ENCODE measurements around the gene TPTE2.
"Not testable (repeated sequence)": the region's sequence is repeated elsewhere in the genome, so short reads cannot be mapped to it uniquely, and the experiment has no call there.

The TPTE2 gene

DNA sequence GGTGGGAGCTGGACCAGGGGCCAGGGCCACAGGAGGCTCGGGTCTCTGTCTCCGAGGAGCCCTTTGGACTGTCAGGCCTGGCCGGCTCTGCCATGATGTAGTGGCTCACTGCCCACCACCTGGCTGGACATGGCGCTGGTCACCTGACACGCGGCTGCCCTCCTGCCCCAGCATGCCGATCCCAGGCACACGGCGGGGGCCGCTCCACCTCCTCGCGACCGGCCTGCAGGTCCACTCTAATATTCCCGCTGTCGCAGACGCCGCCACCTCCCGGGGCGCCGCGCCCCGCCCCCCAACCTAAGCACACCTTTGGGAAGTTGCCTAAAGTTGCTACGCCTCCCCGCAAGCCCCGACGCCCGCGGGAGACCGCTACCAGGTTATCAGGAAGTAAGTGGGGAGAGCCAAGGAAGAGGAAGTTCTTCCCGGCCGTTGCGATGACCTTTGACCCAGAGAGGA, at the start of gene TPTE2:
Gene TPTE2, minus strand, starts transcription at position 406 of the 456 bp plus-strand sequence. CDS start 58,298 bp downstream, outside the sequence.
- not testable (repeated sequence) for DNase-seq

DNA sequence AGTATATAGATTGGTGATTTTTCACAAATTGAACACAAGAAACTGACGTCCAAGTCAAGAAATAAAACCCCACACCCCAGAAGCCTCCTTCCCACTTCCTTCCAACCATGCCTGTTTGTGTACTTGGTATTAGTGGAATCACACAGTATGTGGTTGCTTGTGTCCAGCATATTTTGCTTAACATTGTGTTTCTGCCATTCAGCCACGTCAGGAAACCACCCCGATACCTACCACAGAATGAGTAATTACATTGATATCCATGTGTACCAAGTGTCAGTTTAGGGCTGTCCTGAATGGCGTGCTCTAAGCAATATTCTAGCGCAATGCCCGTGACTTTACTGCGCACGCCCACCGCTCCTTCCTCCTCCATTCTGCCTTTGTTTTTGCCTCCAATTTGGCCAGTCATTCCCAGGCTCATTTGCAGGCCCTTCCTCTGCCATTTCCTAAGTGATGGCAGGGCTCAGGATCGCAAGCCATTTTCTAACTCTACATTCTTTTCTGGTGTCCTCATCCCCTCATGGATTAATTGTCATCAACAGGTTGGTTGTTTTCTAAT, 46.3 kb upstream of the TPTE2 start:
- DNase-seq, result no peak

DNA sequence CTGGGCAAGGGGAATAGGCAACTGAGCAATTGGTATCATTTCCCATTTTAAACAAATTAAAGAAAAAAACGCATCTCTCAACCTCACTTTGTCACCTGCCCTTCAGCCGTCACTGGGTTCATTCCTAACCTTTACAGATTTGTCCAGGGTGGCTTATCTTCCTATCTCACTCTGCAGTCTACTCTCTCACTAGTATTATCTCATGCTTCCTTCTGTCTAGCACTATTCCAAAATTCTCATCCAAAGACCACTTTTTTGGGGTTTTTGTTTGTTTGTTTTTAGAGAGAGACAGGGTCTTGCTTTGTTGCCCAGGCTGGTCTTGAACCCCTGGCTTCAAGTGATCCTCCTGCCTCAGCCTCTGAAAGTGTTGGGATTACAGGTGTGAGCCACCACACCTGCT, 45.4 kb upstream of the TPTE2 start:
- DNase-seq, result no peak

DNA sequence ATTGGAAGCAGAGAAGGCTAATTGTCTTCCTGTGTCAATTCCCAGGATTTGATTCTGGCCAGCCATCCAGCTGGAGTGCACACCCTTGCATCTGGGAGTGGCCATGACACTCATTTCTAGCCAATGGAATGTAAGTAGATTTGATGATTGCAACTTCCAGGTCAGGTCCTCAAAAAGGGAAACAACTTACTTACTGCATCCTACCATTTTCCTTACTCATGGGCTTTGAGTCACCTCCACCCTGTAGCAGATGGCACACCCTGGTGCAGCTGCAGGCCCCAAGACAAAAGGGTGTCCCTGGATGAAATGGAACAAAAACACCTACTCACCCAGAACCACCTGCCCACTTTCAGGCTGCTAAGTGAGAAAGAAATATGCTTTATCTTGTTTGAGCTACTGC, 44.8 kb upstream of the TPTE2 start:
- DNase-seq, result no peak

DNA sequence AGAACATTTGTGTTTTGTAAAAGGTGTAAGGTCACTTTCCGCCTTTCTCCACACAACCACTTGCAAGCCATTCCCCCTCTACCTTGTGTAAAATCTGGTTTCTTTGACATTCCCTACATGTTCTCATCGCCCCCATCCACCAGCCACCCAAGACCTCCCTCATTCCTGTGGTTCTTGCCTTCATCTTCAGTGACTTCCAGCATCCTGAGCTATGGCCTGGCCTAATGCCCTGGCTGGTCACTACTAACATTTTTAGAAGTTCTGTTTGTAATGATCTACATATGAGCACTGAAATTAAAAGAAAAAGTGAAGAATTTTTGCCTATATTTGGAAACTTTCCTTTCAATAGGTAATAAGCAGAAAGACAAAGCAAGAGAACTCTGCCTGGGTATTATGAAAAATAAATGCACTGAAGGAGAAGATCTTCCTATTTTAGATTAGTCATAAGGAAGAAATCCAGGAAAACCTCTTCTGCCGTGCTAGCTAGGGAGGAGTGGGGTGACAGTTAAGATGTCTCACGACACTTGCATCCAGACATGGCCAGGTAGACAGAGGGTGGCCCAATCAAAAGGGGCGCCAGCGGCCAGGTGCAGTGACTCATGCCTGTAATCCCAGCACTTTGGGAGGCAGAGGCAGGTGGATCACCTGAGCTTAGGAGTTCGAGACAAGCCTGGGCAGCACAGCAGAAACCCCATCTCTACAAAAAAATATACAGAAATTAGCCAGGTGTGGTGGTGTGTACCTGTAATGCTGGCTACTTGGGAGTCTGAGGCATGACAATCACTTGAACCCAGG, 44.0 kb upstream of the TPTE2 start:
- no peak for DNase-seq

DNA sequence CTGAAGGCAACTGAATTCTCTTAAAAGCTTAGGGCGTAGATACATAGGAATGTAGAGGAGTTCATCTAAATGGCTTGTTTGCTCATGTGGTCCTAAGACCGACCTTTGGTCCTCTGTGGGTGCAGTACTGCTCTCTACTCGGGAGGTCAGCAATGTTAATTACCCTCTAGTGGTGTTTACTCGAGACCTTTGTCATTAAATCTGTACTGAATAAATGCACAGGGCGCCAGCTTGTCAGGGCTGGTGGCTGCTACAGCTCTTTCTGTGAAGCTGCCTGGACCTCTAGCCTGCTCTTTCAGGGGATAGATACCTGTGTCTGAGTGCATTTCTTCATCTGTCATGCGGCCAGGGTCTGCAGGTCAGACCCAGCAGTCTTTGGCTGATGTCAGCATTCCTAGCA, 43.0 kb upstream of the TPTE2 start:
- DNase-seq, result no peak

DNA sequence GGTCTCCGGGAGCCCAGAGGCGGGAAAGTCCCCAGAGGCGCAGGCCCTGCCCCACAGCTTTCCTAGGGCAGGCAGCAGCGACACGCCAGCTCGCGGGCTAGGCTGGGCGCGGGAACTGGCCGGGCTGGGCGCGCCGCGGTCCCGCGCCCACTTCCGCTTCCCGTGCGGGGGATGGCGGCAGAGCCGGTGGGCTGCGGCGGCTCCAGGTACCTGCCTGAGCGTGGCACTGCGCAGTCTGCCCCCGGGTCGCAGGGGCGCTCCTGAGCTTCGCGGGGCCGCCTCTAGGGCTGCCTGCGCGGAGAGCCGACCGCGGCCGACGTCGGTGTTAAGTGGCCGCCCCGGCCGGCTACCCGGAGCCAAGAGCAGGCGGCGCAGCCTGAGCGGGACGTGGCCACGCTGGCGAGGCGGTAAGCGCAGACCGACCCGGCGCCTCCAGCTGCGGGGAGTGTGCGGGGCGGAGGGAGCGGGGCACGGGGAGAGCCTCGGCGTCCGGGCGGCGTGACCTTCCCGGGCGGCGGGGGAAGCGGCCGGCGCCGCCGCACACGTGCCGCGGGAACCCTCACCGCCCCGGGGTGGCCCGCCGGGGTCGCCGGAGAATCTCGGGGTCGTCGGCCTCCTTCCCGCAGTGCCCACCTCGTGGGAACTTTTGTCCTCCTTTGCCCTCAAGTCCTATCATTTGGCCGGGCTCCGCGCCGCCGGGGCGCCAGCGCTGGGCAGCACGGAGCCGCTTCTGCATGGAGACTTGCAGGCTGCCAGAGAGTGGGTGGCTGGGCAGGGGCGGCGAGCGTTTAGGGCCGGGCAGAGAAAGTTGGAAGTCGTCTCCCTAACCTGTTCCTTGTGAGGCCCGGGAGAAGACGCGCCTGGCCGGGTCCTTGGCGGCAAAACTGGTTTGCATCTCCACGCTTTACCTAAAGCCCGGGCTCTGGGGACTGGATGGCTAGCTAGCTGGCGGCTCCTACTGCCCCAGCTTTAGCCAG, 40.7 kb upstream of the TPTE2 start:
- peak; percentile 58 for DNase-seq

DNA sequence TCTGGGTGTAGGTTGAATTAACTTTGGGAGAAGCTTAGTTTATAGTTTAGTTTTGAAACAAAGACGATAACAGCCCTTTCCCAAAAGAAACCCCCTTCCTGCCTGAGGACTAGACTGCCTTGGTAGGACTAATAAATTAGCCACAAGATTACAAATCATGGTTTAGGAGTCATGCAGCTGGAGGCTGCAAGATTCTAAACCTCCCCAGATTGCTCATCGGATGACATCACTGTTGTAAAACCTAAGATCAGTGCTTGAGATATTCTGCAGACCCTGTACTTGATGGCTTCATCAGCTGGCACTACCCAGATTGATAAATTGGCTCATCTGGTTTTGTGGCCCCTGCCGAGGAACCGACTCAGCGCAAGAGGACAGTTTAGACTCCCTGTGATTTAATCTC, 36.2 kb upstream of the TPTE2 start:
- no peak for DNase-seq

DNA sequence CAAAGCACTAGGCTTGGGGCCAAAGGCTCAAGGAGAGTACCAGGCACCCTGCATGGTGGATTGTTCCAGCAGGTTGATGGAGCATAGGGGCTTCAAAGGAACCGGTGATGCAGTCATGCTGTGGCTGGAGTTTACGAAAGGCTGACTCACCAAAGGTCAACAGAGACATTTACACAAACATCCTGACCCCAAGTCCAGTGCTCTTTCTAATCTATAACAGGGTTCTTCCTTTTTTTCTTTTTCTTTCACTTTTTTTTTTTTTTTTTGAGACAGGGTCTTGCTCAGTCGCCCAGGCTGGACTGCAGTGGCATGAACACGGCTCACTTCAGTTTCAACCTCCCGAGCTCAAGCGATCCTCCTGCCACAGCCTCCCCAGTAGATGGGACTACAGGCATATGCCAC, 35.6 kb upstream of the TPTE2 start:
- no peak for DNase-seq

DNA sequence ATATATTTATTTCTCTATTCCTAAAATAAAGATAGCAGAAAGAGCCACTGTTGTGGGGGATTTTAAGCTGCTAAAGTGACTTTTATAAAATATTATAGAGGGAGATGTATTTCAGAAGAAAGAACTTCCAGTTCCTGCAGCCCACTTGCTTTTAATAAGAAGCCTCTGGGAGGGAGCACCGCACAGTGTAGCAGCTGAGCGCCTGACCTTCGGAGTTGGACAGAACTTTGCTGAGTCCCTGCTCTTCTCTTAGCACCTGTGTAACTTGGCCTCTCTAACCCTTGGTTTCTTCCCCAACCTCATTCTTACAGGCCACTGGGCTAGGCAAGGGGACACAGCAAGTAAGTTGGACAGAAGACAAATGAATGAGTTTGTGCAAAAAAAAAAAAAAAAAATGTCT, 34.8 kb upstream of the TPTE2 start:
- DNase-seq, result no peak

DNA sequence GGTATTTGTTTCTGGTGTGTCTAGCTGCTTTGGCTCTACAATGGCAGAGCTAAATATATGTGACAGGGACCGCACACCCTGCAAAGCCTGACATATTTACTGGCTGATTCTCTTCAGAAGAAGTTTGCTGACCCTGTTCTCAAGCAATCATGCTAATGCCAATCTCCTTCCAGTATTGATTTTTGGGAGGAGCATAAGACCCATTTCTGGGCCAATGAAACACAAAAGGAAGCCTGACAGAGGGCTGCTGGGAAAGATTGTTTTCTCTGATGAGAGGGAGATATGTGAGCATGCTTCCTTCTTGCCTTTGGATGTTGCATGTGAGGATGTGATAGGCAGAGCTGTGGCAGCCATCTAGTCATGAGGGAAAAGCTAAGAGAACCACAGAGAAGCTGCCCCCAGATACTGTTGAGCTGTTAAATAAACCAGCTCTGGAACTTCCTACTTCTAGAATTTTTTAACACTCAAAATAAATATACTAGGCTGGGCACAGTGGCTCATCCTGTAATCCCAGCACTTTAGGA, 31.4 kb upstream of the TPTE2 start:
- DNase-seq, result no peak

DNA sequence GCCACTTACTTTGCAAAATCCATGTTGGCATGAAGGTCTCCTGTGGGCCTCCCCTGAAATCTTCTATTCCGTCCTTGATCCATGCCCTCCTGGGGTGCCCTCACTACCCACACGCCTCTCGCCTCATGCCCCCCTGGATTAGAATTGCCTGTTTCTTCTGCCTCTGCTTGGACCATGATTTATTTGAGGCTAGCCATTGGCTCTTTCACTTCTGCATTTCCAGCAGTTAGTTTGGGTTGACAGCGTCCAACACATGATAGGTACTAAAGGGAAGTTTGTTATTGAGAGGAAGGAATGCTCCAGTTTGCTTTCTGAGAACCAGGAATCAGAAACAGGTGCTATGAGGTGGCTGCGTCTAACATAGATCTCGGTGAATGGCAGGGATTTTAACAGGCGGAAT, 30.5 kb upstream of the TPTE2 start:
- DNase-seq, result no peak

DNA sequence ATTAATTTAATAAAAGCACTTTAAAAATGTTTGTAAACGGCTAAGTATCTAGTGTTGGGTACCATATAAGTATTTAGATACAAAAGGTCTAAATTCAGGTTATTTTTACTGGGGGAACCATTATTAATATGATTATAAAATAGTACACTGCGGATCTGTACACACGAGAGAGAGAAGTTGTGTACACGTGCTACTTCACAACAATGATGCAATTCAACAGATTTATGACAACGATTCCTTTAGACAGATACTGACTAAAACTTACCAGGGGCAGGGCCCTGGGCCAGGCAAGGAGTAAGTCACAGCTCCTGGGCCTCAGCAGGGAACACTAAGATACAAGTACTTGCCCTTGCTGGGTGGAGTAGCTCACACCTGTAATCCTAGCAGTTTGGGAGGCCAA, 29.1 kb upstream of the TPTE2 start:
- DNase-seq, result no peak

DNA sequence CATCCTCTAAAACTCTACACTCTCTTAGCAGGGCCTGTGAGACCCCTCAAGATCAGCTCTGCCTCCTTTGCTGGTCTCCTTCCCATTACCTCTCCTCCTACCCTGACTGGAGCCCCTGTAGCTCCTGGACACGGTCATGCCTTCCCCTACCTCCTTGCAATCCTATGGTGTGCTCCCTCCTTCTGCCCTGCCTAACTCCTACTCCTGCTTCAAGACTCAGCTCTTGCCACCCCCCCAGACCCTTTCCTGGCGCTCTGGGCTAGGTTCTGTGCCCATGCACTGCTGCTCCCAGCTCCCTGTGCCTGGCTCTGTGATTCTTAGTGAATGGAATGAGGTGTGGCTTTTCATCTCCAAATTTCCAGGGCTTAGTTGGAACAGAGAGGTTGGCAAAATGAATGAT, 28.0 kb upstream of the TPTE2 start:
- no peak for DNase-seq

DNA sequence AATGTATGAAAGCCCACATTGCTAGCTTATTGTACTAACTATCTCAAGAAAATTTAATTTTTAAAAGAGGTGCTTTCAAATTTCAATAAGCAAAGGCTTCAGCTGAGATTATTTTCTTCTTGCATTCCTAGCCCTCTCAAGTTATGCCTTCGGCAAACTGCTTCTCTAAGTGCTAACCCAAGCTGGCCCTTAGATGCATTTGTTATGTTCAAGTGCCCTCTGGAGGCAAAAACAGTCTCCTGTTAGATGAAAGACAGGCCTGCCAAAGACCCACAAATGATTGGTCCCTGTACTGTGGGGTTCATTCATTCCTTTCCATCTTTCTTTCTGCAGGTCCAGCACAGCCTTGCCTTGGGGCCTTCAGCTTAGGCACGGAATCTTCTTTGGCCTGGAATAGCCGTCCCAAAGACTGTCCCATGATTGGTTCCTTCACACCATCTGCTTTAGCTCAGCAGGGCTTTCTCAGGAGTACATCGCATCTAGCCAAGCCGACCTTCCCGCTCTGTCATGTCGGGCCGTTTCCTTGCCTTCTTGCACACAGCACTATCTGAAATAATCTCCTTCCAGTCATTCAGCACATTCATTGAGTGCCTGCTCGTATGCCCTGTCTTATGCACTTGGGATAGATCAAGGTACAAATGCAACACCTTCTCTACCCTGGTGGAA, 26.4 kb upstream of the TPTE2 start:
- DNase-seq, result no peak

DNA sequence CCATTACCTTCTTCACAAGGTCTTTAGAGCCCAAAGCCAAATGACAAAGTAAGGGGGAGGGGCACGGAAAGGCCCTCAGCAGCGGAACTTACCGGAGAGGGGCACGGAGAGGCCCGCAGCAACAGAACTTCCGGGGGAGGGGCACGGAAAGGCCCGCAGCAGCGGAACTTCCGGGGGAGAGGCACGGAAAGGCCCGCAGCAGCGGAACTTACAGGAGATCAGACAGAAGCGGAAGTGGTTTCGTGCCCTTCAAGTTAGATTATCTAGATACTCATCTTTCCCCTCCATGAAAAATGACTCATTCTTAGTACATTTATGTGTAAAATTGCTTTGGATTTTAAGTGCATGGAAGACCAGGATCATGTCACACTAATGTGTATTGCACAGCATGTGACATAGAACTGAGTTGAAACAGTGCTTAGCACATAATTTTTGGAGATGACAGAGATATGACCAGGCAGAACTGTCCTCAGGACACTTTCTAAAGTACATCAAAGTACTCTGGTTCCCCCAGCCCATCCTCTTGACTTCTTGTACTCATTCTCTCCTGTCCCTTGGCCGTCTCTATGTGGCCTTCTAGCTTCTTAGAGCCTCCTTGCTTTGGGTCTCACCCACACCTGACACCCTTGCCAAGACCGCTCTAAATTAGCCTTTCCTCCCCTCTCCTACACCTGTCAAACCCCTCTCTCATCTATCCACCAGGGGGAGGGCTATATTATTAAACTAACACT, 25.7 kb upstream of the TPTE2 start:
- DNase-seq, result peak; percentile 80

DNA sequence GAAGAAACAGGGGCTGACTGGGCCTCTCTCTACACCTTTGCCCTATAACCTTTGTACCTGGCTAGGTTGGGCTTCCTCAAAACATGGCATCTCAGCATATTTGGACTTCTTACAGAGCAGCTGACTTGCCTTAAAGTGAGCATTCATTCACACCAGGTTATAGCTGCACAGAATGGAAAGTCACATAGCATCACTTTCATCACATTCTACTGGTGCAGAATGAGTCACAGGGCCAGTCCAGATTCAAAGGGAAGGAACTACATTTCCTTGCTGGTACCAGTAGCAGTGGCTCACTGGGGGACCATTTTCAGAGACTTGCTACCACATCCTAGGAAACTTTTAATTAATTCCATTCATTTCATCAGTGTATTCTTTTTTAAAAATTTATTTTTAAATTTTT, 20.3 kb upstream of the TPTE2 start:
- DNase-seq, result no peak

DNA sequence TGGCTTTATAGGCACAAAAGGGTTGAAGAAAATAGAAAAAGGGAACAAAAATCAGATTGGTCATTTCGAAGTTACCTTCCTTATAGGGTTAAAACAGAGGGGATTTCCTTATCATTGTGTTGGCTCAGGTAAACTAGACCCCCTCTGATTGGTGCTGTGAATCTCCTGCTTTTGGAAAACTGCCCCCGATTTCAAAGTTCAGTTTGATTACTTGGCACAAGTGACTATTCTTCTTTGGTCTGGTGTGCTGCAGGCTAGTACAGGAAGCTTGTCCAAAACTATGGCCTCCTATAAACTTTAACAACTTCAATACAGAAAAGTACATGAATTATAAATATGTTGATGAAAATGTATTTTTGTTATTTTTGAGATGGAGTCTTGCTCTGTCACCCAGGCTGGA, 13.9 kb upstream of the TPTE2 start:
- DNase-seq, result no peak

DNA sequence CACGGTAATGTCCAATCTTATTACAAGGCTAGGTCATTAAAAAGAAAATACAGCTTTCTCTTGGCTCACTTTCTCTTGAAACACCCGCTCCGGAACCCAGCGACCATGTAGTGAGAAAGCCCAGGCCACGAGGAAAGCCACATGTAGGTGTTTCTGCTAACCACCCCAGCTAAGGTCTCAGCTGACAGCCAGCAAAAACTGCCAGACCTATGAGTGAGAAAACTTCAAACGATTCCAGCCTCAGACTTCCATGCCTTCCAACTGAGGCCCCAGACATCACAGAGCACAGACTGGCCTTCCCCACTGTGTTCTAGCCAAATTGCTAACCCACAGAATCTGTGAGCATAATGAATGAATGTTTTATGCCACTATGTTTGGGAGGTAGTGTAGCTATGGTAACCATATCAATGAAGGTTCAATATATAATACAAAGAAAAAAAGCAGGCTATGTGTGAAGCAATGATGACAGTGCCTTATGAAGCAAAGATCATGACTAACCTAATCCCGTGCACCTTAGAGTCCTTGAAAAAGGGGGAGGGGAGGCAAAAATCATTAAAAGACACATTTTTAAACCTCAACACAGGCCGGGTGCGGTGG, 11.9 kb upstream of the TPTE2 start:
- no peak for DNase-seq

DNA sequence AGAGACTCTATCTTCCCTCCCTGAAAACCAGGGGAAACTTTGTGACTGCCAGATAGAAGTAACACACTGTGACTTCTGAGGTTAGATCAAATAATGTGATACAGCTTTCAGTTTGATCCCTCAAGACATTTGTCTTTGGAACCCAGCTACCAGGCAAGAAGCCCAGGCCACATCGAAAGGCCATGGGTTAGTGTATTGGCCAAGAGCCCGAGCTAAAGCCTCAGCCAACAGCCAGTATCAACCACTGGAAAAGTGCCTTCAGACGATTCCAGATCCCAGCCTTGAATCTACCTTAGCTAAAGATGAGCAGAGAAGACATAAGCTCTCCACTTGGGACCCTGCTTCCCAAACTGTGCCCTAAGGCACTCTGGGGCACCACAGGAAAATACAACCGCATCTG, 10.9 kb upstream of the TPTE2 start:
- DNase-seq, result no peak

DNA sequence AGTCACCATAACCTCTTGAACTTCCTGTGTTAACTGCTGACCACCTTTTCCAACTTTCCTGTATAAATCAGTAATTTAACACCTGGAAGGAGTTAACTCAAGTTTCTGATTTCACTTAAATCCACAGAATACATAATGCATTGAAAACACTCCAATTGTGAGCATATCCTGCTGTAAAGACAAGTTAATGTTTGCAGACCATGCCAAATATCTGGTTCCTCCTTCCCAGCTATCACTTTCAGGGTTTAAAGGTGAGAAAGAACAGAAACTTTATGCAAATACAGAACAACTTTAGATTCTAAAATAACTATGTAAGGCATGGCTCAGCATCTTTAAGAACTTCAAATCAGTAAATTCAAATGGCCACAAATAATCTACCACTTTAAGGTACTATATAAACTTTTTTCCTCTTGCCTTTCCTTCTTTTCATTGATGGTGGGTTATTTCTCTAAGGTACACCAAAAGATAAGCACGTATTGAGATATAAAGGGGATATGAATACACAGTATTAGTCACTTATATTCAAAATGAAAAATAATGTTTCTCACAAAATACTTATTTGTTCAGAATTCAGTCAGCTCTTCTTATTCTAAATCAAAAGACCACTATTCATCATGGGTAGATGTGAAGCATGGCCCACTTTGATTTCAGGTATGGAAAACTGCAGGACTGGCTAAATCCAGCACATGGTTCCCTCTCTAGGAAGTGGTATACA, 6.6 kb upstream of the TPTE2 start:
- no peak for DNase-seq
